Femur (tissue), 1 donor: ENCODE data around the gene TMPRSS2.

Source experiments
- DNase-seq: peaks from one replicate; pipeline ENCODE4 v3.0.0-alpha.2; 2017

Gene TMPRSS2

DNA sequence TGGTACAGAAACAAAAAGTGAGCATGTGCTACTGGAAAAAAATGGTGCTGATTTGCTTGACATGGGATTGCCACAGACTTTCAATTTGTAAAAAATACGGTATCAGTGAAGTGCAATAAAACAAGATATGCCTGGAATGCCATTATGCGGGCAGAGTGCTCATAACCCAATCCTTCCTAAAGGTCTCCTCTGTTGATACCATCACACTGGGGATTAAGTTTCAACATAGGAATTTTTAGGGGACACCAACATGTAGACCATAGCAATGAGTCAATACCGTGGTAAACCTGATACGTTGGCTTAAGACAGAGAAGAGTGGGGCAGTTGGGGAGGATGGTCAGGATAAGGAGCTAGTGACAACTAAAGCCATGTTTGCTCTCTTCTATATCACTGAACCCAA lies 61.4 kb downstream of the TMPRSS2 start:
- DNase-seq, result no peak

- DNase-seq, result no peak
Measured at GRCh38 chr21:41445465-41445862, 62.5 kb downstream of the TMPRSS2 start.

DNA sequence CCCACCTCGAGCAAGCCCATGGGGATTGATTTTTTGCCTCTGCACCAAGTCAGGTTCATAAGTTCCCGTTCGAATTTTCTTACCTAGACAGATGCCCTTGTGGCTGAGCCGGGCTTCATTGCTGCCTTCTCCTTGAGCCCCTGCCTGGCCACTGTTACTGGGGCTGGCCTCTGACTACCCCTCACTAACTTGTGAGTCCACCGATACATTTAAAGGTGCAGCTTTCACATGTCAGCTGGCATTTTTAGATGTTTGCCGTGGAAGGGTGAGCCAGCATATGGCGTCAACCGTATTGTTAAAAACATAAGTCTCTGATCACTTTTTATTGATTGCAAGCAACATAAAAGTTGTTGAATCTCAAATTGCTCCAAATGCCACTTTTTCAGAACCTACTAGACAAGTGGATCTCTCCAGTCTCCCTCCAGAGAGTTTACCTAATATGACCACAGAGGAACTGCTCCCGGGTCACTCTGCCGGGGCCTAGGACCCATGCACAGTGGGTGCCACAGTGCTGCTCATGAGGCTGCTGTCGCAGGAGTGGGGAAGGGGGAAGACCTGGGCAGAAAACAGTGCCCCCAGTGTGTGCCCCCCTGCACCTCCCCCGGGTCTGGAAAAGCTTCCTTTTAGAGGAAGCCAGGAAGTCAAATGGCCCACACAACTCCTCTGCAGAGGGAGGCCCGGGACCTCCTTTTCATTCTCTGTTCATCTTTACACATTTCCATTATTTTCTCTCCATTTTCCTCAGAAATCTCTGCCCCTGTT lies 63.1 kb downstream of the TMPRSS2 start:
- no peak for DNase-seq

- no peak for DNase-seq
Measured at GRCh38 chr21:41443562-41443961, 64.4 kb downstream of the TMPRSS2 start.

DNA sequence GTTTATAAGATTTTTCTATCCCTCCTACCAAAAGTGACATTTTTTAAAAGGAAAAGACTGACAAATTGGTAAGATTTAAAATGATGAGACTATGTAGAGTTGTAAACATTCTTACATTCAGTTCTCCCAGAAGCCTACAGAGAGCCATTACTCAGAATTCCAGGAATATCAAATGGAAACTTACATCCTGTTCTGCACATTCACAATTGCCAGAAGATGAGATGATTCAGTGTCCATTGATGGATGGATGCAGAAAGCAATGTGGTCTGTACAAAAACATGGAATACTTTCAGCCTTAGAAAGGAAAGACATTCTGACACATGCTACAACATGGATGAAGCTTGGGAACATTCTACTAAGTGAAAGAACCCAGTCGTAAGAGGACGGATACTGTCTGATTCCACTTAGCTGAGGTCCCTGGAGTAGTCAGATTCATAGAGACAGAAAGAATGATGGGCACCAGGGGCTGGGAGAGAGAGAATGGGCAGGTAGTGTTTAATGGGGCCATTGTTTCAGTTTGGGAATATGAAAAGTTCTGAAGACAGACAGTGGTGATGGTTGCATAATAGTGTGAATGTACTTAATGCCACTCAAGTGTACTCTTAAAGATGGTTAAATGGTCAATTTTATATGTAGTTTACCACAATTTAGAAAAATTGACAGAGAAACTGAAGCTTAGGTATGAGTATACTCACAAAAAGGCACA lies 65.3 kb downstream of the TMPRSS2 start:
- DNase-seq, result no peak

DNA sequence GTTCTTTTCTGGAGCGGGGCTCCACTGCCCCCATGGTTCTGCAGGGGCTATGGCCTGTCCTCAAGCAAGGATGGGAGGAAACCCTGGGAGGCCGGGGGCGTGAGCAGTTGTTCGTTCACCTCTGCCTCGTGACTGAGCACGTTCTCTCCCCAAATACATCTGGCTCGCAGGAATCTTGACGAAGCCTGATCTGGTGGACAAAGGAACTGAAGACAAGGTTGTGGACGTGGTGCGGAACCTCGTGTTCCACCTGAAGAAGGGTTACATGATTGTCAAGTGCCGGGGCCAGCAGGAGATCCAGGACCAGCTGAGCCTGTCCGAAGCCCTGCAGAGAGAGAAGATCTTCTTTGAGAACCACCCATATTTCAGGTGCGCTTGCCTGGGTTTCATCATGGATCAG lies 66.4 kb downstream of the TMPRSS2 start:
- no peak for DNase-seq

GRCh38 chr21:41439248-41439647 lies 68.7 kb downstream of the TMPRSS2 start:
- DNase-seq, result no peak

- no peak for DNase-seq
Measured at GRCh38 chr21:41438425-41439113, 69.4 kb downstream of the TMPRSS2 start.

DNA sequence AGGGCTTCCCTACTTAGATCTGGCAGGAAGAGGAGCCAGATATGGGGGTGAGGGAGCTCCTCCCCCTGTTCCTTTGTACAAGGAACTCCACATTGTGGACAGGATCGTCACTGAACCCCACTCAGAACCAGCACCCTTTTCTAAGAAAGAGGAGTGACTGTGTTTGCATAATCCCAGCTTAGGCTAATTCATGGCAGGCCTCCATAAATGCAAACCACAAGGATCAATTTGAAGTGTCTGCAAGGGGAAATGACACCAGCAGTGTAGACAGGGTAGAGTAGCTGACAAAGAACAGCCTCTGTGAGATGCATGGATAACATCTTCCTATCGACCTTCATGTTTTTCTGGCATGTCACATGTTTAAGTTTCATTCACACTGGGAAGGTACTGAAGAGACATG lies 70.2 kb downstream of the TMPRSS2 start:
- no peak for DNase-seq

GRCh38 chr21:41435706-41436105 lies 72.3 kb downstream of the TMPRSS2 start:
- no peak for DNase-seq

GRCh38 chr21:41433566-41433965 lies 74.4 kb downstream of the TMPRSS2 start:
- no peak for DNase-seq

DNA sequence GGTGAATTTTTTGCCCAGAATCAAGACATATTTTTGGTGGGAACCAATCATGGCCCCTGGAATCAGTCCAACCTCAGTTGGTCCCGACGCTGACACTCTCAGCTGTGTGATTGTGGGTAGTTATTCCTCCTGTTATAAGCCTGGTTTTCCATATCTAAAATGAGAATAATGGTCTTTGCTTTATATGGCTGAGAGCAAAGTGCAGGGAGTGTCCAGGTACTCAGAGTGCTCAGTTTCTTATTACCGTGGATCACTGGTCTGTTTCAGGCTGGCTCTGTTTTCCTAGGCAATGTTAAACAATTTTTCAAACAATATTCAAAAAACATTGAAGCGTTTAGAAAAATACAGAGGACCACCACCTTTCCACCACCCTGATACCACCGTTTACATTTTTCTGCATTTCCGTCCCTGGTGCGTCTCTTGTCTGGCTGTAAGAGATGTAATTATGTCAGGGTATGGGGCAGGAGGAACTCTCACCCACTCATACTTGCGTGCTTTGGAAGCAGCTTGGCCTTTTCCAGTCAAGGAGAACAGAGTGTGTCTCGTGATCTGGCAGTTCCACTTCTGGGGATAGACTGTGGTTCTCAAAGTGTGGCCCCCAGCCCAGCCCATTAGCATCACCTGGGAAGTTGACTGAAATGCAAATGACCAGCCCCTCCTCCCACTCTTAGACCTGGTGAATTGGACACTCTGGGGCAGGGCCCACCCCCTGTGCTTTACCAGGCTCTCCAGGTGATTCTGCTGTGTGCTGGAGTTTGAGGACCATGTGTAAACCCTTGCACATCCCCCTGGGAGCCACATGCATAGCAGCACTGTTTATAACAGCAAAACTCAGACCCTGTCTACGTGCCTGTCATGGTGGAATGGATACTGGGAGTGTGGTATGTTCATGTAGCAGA lies 75.1 kb downstream of the TMPRSS2 start:
- DNase-seq, result no peak

GRCh38 chr21:41431788-41432548 lies 76.0 kb downstream of the TMPRSS2 start:
- DNase-seq, result no peak

- DNase-seq, result no peak
Measured at GRCh38 chr21:41429925-41430491, 78.0 kb downstream of the TMPRSS2 start.

DNA sequence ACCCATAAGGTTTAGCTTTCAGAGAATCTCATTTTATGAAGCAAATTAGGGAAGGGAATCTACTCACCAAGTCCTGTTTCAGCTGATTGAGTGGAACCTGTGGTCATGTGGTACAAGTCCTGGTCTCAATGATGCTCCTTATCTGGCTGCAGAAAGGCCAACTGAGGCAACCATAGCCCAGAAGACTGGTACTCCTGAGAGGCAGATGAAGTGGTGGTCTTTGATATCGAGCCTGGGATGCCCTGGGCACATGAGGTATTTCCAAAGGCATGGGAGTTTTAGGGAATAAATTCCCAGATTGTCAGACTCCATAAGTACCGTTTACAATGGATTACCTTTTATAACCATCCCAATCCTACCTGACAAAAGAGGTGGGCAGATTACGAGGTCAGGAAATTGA lies 78.7 kb downstream of the TMPRSS2 start:
- no peak for DNase-seq

DNA sequence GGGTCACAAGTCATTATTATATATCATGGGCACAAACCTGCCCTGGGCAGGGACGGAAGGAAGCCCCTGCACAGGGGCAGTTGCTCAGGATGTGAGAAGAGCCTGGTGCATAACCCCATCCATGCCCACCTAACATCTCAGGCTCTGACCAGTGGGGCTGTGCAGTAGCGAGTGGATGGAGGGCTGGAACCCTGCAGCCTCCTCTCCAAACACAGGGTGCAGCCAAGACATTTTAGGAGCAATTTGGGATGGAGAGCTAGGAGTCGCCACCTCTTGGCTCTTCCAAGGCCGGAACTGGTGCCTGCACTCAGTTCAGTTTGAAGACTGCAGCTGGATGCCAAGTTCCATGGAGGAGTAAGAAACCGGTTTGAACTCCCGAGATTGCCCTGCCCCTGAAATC lies 79.1 kb downstream of the TMPRSS2 start:
- no peak for DNase-seq

DNA sequence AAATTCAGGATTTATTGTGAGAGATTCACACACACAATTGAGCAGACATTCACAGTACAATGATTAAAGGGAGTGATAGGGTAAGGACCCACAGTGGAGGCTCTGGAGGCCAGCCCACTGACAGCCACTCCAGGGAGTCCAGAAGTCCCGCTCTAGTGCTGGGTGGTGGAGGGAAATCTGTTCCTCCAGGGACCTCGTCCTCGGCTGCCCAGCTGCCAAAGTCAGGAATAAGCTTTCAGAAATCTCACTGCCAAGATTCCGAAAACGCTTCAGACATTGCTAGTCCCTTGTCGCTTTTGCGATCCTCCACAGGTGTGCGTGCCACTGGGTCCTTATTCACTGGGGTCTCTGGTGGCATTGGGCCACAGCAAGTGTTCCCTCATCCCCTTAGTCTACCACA lies 79.6 kb downstream of the TMPRSS2 start:
- DNase-seq, result no peak

GRCh38 chr21:41427556-41427955 lies 80.4 kb downstream of the TMPRSS2 start:
- DNase-seq, result no peak

- no peak for DNase-seq
Measured at GRCh38 chr21:41426676-41427404, 81.1 kb downstream of the TMPRSS2 start.

- peak; percentile 62 for DNase-seq
Measured at GRCh38 chr21:41425954-41426675, 81.8 kb downstream of the TMPRSS2 start, which contains the start of gene MX1. TSS of gene MX1 (plus strand) at chr21:41426239. CDS start at chr21:41432071, 5,832 bp downstream.
